K562 (cell line): Measurements from ENCODE around the gene DDX41. TPM values are rescaled to one million over a fixed set of nuclear protein-coding genes. Genes with fewer than 3 reads are reported as not detected.

Experiments used
- ARID1B ChIP-seq: fragments of 450-650 bp; IDR thresholded peaks from 2 replicates; pipeline ENCODE4 v1.6.1; 2016; ENCODE audit warnings: antibody characterized with exemption, mild to moderate bottlenecking, inconsistent platforms
- ARID3B ChIP-seq: fragments of 250-450 bp; sonication (Bioruptor Pico); IDR thresholded peaks from 2 replicates; pipeline ENCODE4 v1.4.0; 2020; ENCODE audit warnings: borderline replicate concordance
- BCOR ChIP-seq: fragments of 450-650 bp; IDR thresholded peaks from 2 replicates; pipeline ENCODE4 v1.6.1; 2016
- CREB5 ChIP-seq: fragments of 250-450 bp; sonication (Bioruptor Pico); IDR thresholded peaks from 2 replicates; pipeline ENCODE4 v1.5.0; 2020; ENCODE audit warnings: mild to moderate bottlenecking
- E2F5 ChIP-seq: sonication (generic); formaldehyde crosslinking; IDR thresholded peaks from 2 replicates; pipeline ENCODE4 v1.8.0; 2022; ENCODE audit warnings: mild to moderate bottlenecking, missing genetic modification reagents
- MITF ChIP-seq: IDR thresholded peaks from 2 replicates; pipeline ENCODE4 v1.6.1; 2014; ENCODE audit warnings: antibody characterized with exemption
- NCOR1 ChIP-seq: fragments of 450-650 bp; IDR thresholded peaks from 2 replicates; pipeline ENCODE4 v1.6.1; 2016; ENCODE audit warnings: mild to moderate bottlenecking, moderate library complexity
- PATZ1 ChIP-seq: fragments of 250-450 bp; sonication (Bioruptor Pico); IDR thresholded peaks from 2 replicates; pipeline ENCODE4 v1.5.0; 2020; ENCODE audit warnings: mild to moderate bottlenecking, borderline replicate concordance
- RBM17 ChIP-seq: fragments of 200-400 bp; formaldehyde crosslinking; IDR thresholded peaks from 2 replicates; pipeline ENCODE4 v1.6.1; 2017; ENCODE audit warnings: low read depth, mild to moderate bottlenecking, low read length, borderline replicate concordance
- TEAD4 ChIP-seq, 2 experiments: sonication (generic) in 1 of 2; formaldehyde crosslinking in 1 of 2; IDR thresholded peaks; 2 replicates each; pipeline versions ENCODE4 v1.6.1 to v1.8.0; 2012 to 2022; ENCODE audit warnings: borderline replicate concordance in 1 of 2, inconsistent platforms in 1 of 2, low read length in 1 of 2, mild to moderate bottlenecking in 1 of 2, missing genetic modification reagents in 1 of 2
- TGIF2 ChIP-seq: sonication (generic); formaldehyde crosslinking; IDR thresholded peaks from 2 replicates; pipeline ENCODE4 v1.8.1; 2022; ENCODE audit warnings: mild to moderate bottlenecking, missing genetic modification reagents, moderate library complexity
- ZNF12 ChIP-seq: sonication (generic); formaldehyde crosslinking; IDR thresholded peaks from 2 replicates; pipeline ENCODE4 v1.4.0; 2020; ENCODE audit warnings: mild to moderate bottlenecking, missing genetic modification reagents
- ZNF274 ChIP-seq: IDR thresholded peaks from 2 replicates; pipeline ENCODE4 v1.6.1; 2011; ENCODE audit warnings: low read depth, mild to moderate bottlenecking, low read length, moderate library complexity, borderline replicate concordance
- ZNF551 ChIP-seq: fragments of 250-450 bp; sonication (Bioruptor Pico); IDR thresholded peaks from 2 replicates; pipeline ENCODE4 v1.5.0; 2021; ENCODE audit warnings: mild to moderate bottlenecking, moderate library complexity
- polyA plus RNA-seq, 8 experiments: library from polyadenylated mRNA; depleted of rRNA in 4 of 8; stranded (reverse) in 5 of 8; unstranded in 3 of 8; fragments of >200 nt; fragmentation: Nextera tagmentation in 2 of 8; fragmentation: Illumina TruSeq in 1 of 8; extraction: Ambion mirVana in 2 of 8; extraction: Trizol in 1 of 8; gene quantifications; 2 replicates each; pipeline versions ENCODE4 v1.2.1 to v1.2.3, GENCODE V29; 2011 to 2014; ENCODE audit warnings: inconsistent platforms in 1 of 8, missing spikeins in 1 of 8
- total RNA-seq, 7 experiments: library from RNA; depleted of rRNA in 6 of 7; stranded (reverse); fragments of >200 nt in 6 of 7; fragmentation: Illumina TruSeq in 2 of 7; extraction: Trizol in 2 of 7; gene quantifications; 2 replicates each; pipeline versions ENCODE4 v1.2.1 to v1.2.3, GENCODE V29; 2011 to 2021; ENCODE audit warnings: low replicate concordance in 1 of 7

DDX41 gene
- total and polyA plus RNA-seq, 9 of the 15 experiments (the other 6 are each of a cell fraction or from before 2014, with no cell fraction given): 38.2 to 284 (median 116) TPM

- TF ChIP-seq ZNF274: peak; percentile 22; the same call in 1 of the 2 replicates
- TF ChIP-seq E2F5 (CRISPR knock-in tag): no peak
- TF ChIP-seq BCOR: peak; percentile 55; the same call in 1 of the 2 replicates
- TF ChIP-seq NCOR1: peak; percentile 91
- no peak for TF ChIP-seq ZNF12 (CRISPR knock-in tag)
- peak; percentile 30; the same call in 1 of the 2 replicates for TF ChIP-seq MITF
- no peak for TF ChIP-seq ZNF551 (CRISPR knock-in tag)
- TF ChIP-seq PATZ1 (CRISPR knock-in tag): no peak
- TF ChIP-seq TGIF2: peak; percentile 59; the same call in 1 of the 2 replicates
- no peak for TF ChIP-seq RBM17
- peak; percentile 93 for TF ChIP-seq ARID1B
- TF ChIP-seq TEAD4 (IDR thresholded peaks at IDR 0.05; ENCODE audit: low read length): peak; percentile 92
- no peak for TF ChIP-seq TEAD4 (CRISPR knock-in tag; IDR thresholded peaks at IDR 0.05; ENCODE audit: borderline replicate concordance)
- TF ChIP-seq CREB5: no peak
- TF ChIP-seq ARID3B (CRISPR knock-in tag): no peak
These were observed 12.8 kb upstream of the DDX41 start (continued) for GRCh38 chr5:177529247-177530203.
